GM19452 (cell line): Measurements from ENCODE around the gene INAVA.
"Not testable (repeated sequence)": the region's sequence is repeated elsewhere in the genome, so short reads cannot be mapped to it uniquely, and the experiment has no call there.

Experiments used
- ATAC-seq: cut with Tn5 transposase; IDR thresholded peaks from one replicate; pipeline ENCODE4 v1.9.1; 2021; ENCODE audit not compliant: unreplicated experiment

Gene INAVA

GRCh38 chr1:200896531-200897196, 2.0 kb downstream of the INAVA start:
- no peak for ATAC-seq

- ATAC-seq: no peak
These were observed 2.6 kb downstream of the INAVA start for GRCh38 chr1:200897259-200897658.

GRCh38 chr1:200899015-200899386, 4.3 kb downstream of the INAVA start:
- ATAC-seq: no peak

GRCh38 chr1:200899451-200899915, 4.8 kb downstream of the INAVA start:
- ATAC-seq: no peak

GRCh38 chr1:200899954-200900867, 5.5 kb downstream of the INAVA start:
- ATAC-seq: no peak

GRCh38 chr1:200900877-200901276, 6.2 kb downstream of the INAVA start:
- no peak for ATAC-seq

- no peak for ATAC-seq
These were observed 6.7 kb downstream of the INAVA start for GRCh38 chr1:200901350-200901749.

- ATAC-seq: no peak
These were observed 7.2 kb downstream of the INAVA start for GRCh38 chr1:200901796-200902444.

- no peak for ATAC-seq
These were observed 9.1 kb downstream of the INAVA start for GRCh38 chr1:200903793-200904192.

- no peak for ATAC-seq
These were observed 10.1 kb downstream of the INAVA start for GRCh38 chr1:200904772-200905171.

- peak; percentile 43 for ATAC-seq
These were observed 10.8 kb downstream of the INAVA start for GRCh38 chr1:200905411-200906052.

- no peak for ATAC-seq
These were observed 11.8 kb downstream of the INAVA start for GRCh38 chr1:200906491-200906890.

GRCh38 chr1:200907611-200908097, 13.0 kb downstream of the INAVA start:
- peak; percentile 59 for ATAC-seq

GRCh38 chr1:200908191-200908868, 13.6 kb downstream of the INAVA start:
- ATAC-seq: no peak

- peak; percentile 9 for ATAC-seq
These were observed 14.4 kb downstream of the INAVA start for GRCh38 chr1:200909071-200909470.

GRCh38 chr1:200909757-200910239, 15.1 kb downstream of the INAVA start:
- peak; percentile 55 for ATAC-seq

GRCh38 chr1:200911361-200911760, 16.7 kb downstream of the INAVA start:
- no peak for ATAC-seq

GRCh38 chr1:200911936-200912335, 17.2 kb downstream of the INAVA start:
- not testable (repeated sequence) for ATAC-seq

- no peak for ATAC-seq
These were observed 18.2 kb downstream of the INAVA start for GRCh38 chr1:200912737-200913407.

- ATAC-seq: no peak
These were observed 21.5 kb downstream of the INAVA start for GRCh38 chr1:200916152-200916551.
